ENCODE measurements around the gene PIAS1. TPM values are rescaled to one million over a fixed set of nuclear protein-coding genes. Genes with fewer than 3 reads are reported as not detected.

The PIAS1 gene
- total and polyA plus RNA-seq, 2 donors (not counting 3 experiments of a cell fraction or from before 2014, with no cell fraction given): 23.7 to 24.2 TPM

- H4K20me1 ChIP-seq (replicated peaks; ENCODE audit: control insufficient read depth, extremely low read depth, insufficient read depth, low read length): peaks cover 2% of the 10 kb centered on the region
- no peak overlapping the region for H3K9ac ChIP-seq (replicated peaks; ENCODE audit: extremely low read depth, insufficient read depth, low read length)
- BruUV-seq (replicated peaks): no TSS peak
- intact Hi-C loops (cut with micrococcal nuclease): no loop called here
- CTCF ChIA-PET: interaction anchor here (1.8 kb wide), 1 partner anchor 11 kb away, joined by 6 read pairs; no protein-coding TSS in a partner anchor
- no peak overlapping the region for H3K27ac ChIP-seq (ENCODE audit: insufficient read depth, low read depth, low read length)
- no peaks in the 10 kb centered on the region for H3K4me1 ChIP-seq (ENCODE audit: control insufficient read depth, extremely low read depth, insufficient read depth, low read length)
- no peaks in the 10 kb centered on the region for H3K9me1 ChIP-seq (replicated peaks; ENCODE audit: control insufficient read depth, extremely low read depth, insufficient read depth, low read length)
- POLR2A ChIA-PET: interaction anchor here (0.5 kb wide), 1 partner anchor 135 kb away, joined by 3 read pairs; no protein-coding TSS in a partner anchor
- peaks cover 0 to 3% of the 10 kb centered on the region in 2 experiments for H3K36me3 ChIP-seq (ENCODE audit: control insufficient read depth in 2 of 2, extremely low read depth in 1 of 2, insufficient read depth in 2 of 2, low read length in 2 of 2)
- H2AFZ ChIP-seq (ENCODE audit: low read depth, low read length): no peak overlapping the region
- no peaks in the 10 kb centered on the region for H3K9me3 ChIP-seq (replicated peaks; ENCODE audit: control insufficient read depth, insufficient read depth, low read length)
- TF ChIP-seq MYC (IDR thresholded peaks at IDR 0.05; ENCODE audit: low read depth, low read length) (no peak), EZH2 (IDR thresholded peaks at IDR 0.05; ENCODE audit: borderline replicate concordance, low read depth, low read length, severe bottlenecking) (no peak), FOS (IDR thresholded peaks at IDR 0.05; ENCODE audit: borderline replicate concordance, insufficient read depth, low read length) (no peak), CTCF (IDR thresholded peaks at IDR 0.05; ENCODE audit: extremely low read depth in 1 of 2, insufficient read depth in 1 of 2, low read depth in 1 of 2, low read length in 2 of 2) (no peak), JUN (IDR thresholded peaks at IDR 0.05; ENCODE audit: borderline replicate concordance, insufficient read depth, insufficient read length, low read depth) (no peak), MAX (IDR thresholded peaks at IDR 0.05; ENCODE audit: insufficient read depth, insufficient read length) (no peak), POLR2A (IDR thresholded peaks at IDR 0.05; ENCODE audit: low read depth, low read length) (no peak), GATA2 (IDR thresholded peaks at IDR 0.05; ENCODE audit: insufficient read depth, insufficient read length, low read depth, low read length) (no peak), POLR2AphosphoS5 (IDR thresholded peaks at IDR 0.05; ENCODE audit: insufficient read depth, low read depth, low read length) (no peak)
- no peak overlapping the region for H3K4me3 ChIP-seq (replicated peaks in 1 of 3; ENCODE audit: insufficient read depth in 1 of 3, low read depth in 1 of 3, low read length in 3 of 3)
- H3K4me2 ChIP-seq (ENCODE audit: insufficient read depth, low read length): no peak overlapping the region
- H3K79me2 ChIP-seq (ENCODE audit: control insufficient read depth, insufficient read depth, low read length): no peaks in the 10 kb centered on the region
- dilution Hi-C loops (cut with MboI; ENCODE audit: extremely low pct_ligation_motif_present, low sequenced_read_pairs): no loop called here
- FAIRE-seq (no peak), DNase-seq (ENCODE audit: low read depth, low spot score) (no peak)
- H3K27me3 ChIP-seq (ENCODE audit: control insufficient read depth in 2 of 2, insufficient read depth in 2 of 2, low read length in 2 of 2): no peaks in the 10 kb centered on the region
These were observed 89.7 kb downstream of the PIAS1 start for GRCh38 chr15:68143785-68144184.

Measured in endothelial cell of umbilical vein (primary cell).